GM23338 (cell line): ENCODE results near the gene RAB3GAP2. TPM values are rescaled to one million over a fixed set of nuclear protein-coding genes. Genes with fewer than 3 reads are reported as not detected.

Experiments used
- ATAC-seq: fragments of 200-7000 bp; cut with Tn5 transposase; 3 replicates; pipeline ENCODE4 v1.9.1; 2020
- DNase-seq: peaks from one replicate; pipeline ENCODE4 v3.0.0-alpha.2; 2015; ENCODE audit warnings: low spot score
- H2AFZ ChIP-seq: fragments of 200-600 bp; sonication (generic); 2 replicates; pipeline ENCODE4 v1.8.0; 2016; ENCODE audit warnings: antibody characterized with exemption, mild to moderate bottlenecking, moderate library complexity
- H3F3A ChIP-seq: fragments of 200-600 bp; sonication (generic); replicated peaks from 2 replicates; pipeline ENCODE4 v1.8.0; 2017; ENCODE audit warnings: antibody characterized with exemption, mixed run types, low read depth
- H3K27ac ChIP-seq: fragments of 200-600 bp; sonication (generic); 2 replicates; pipeline ENCODE4 v1.6.1; 2016; ENCODE audit warnings: low read depth
- H3K27me3 ChIP-seq: fragments of 200-600 bp; sonication (generic); 2 replicates; pipeline ENCODE4 v1.8.0; 2016; ENCODE audit warnings: mild to moderate bottlenecking, mixed run types, moderate library complexity; ENCODE audit not compliant: insufficient read depth
- H3K36me3 ChIP-seq: fragments of 200-600 bp; sonication (generic); 2 replicates; pipeline ENCODE4 v1.8.0; 2016; ENCODE audit warnings: mild to moderate bottlenecking; ENCODE audit not compliant: insufficient read depth
- H3K4me1 ChIP-seq: fragments of 200-600 bp; sonication (generic); 2 replicates; pipeline ENCODE4 v1.8.0; 2016; ENCODE audit warnings: mild to moderate bottlenecking, moderate library complexity; ENCODE audit not compliant: insufficient read depth
- H3K4me2 ChIP-seq: fragments of 200-600 bp; sonication (generic); 2 replicates; pipeline ENCODE4 v1.7.1; 2017; ENCODE audit warnings: mixed run types
- H3K4me3 ChIP-seq: fragments of 200-600 bp; sonication (generic); 2 replicates; pipeline ENCODE4 v1.6.1; 2016; ENCODE audit warnings: mixed run types
- H3K79me2 ChIP-seq: fragments of 200-600 bp; sonication (generic); replicated peaks from 2 replicates; pipeline ENCODE4 v1.8.0; 2017; ENCODE audit warnings: mild to moderate bottlenecking; ENCODE audit not compliant: insufficient read depth
- H3K9me2 ChIP-seq: fragments of 200-600 bp; sonication (generic); 2 replicates; pipeline ENCODE4 v1.8.0; 2017; ENCODE audit not compliant: insufficient read depth
- H4K20me1 ChIP-seq: fragments of 200-600 bp; sonication (generic); replicated peaks from 2 replicates; pipeline ENCODE4 v1.8.0; 2017; ENCODE audit warnings: mild to moderate bottlenecking; ENCODE audit not compliant: insufficient read depth
- H3K27ac Mint-ChIP-seq: 2 replicates; pipeline ENCODE4 v1.8.0; 2020; ENCODE audit warnings: inconsistent platforms, mild to moderate bottlenecking, moderate library complexity, mixed read lengths
- H3K27me3 Mint-ChIP-seq: 3 replicates; pipeline ENCODE4 v1.8.0; 2022; ENCODE audit warnings: low read depth, mild to moderate bottlenecking, moderate library complexity, mixed read lengths, inconsistent platforms; ENCODE audit not compliant: insufficient read depth, poor library complexity
- H3K36me3 Mint-ChIP-seq: 3 replicates; pipeline ENCODE4 v1.8.0; 2021; ENCODE audit warnings: low read depth, mild to moderate bottlenecking, inconsistent platforms, moderate library complexity, mixed read lengths
- H3K4me1 Mint-ChIP-seq: 3 replicates; pipeline ENCODE4 v1.8.0; 2020; ENCODE audit warnings: mild to moderate bottlenecking, inconsistent platforms, mixed read lengths
- H3K4me3 Mint-ChIP-seq: 3 replicates; pipeline ENCODE4 v1.8.0; 2021; ENCODE audit warnings: moderate library complexity, mild to moderate bottlenecking, inconsistent platforms, mixed read lengths
- H3K9me3 Mint-ChIP-seq: 3 replicates; pipeline ENCODE4 v1.8.0; 2020; ENCODE audit warnings: moderate library complexity, mild to moderate bottlenecking, inconsistent platforms, mixed read lengths
- CREB1 ChIP-seq: fragments of 250-450 bp; sonication (Bioruptor Pico); IDR thresholded peaks from 2 replicates; pipeline ENCODE4 v1.5.0; 2020; ENCODE audit warnings: low read depth, mild to moderate bottlenecking, moderate library complexity
- CTCF ChIP-seq, 2 experiments: fragments of 200-600 bp in 1 of 2; sonication (generic) in 1 of 2; conservative IDR thresholded peaks; 2 replicates each; pipeline versions ENCODE4 v1.5.1 to v1.6.1; 2016 to 2017; ENCODE audit warnings: antibody characterized with exemption in 2 of 2, low read depth in 2 of 2, mild to moderate bottlenecking in 2 of 2, moderate library complexity in 1 of 2
- EZH2 ChIP-seq: fragments of 200-600 bp; sonication (generic); IDR thresholded peaks from one replicate; pipeline ENCODE4 v1.8.0; 2017; ENCODE audit warnings: antibody characterized with exemption, mild to moderate bottlenecking, low read depth; ENCODE audit not compliant: unreplicated experiment
- JUNB ChIP-seq: IDR thresholded peaks from one replicate; pipeline ENCODE4 v1.6.1; 2016; ENCODE audit warnings: antibody characterized with exemption; ENCODE audit not compliant: unreplicated experiment
- NANOG ChIP-seq: IDR thresholded peaks from 2 replicates; pipeline ENCODE4 v1.6.1; 2016; ENCODE audit warnings: antibody characterized with exemption, borderline replicate concordance
- ZNF114 ChIP-seq: fragments of 250-450 bp; sonication (Bioruptor Pico); IDR thresholded peaks from 2 replicates; pipeline ENCODE4 v1.5.0; 2020; ENCODE audit warnings: mild to moderate bottlenecking, moderate library complexity
- ZNF331 ChIP-seq: fragments of 250-450 bp; sonication (Bioruptor Pico); IDR thresholded peaks from 2 replicates; pipeline ENCODE4 v1.5.0; 2020; ENCODE audit warnings: low read depth, mild to moderate bottlenecking, moderate library complexity
- ZNF462 ChIP-seq: fragments of 250-450 bp; sonication (Bioruptor Pico); IDR thresholded peaks from 2 replicates; pipeline ENCODE4 v1.5.0; 2020; ENCODE audit warnings: mild to moderate bottlenecking, moderate library complexity
- polyA plus RNA-seq: library from polyadenylated mRNA; unstranded; fragments of >200 nt; fragmentation: Nextera tagmentation; extraction: Ambion mirVana; gene quantifications from 2 replicates; pipeline ENCODE4 v1.2.1, GENCODE V29; 2016
- total RNA-seq: library from RNA; depleted of rRNA; stranded (reverse); fragments of >200 nt; shearing (Covaris generic); gene quantifications from 2 replicates; pipeline ENCODE4 v1.2.3, GENCODE V29; 2014

RAB3GAP2 gene
- total and polyA plus RNA-seq, 2 experiments from 2014 or later: 19.4 to 44.6 TPM

GRCh38 chr1:220224033-220224432, 48.2 kb downstream of the RAB3GAP2 start (continued):
- TF ChIP-seq ZNF462 (CRISPR knock-in tag) (no peak), ZNF114 (CRISPR knock-in tag) (no peak), CTCF (conservative IDR thresholded peaks at IDR 0.05; ENCODE audit: low read depth in 2 of 2) (no peak), JUNB (no peak), NANOG (no peak), CREB1 (CRISPR knock-in tag) (no peak), ZNF331 (CRISPR knock-in tag) (no peak), EZH2 (no peak)

- Mint-ChIP-seq H3K27ac (peak overlapping the region; percentile 53; the same call in 1 of the 2 replicates), H3K4me3 (no peak overlapping the region), H3K4me1 (peaks cover 61% of the 10 kb centered on the region), H3K36me3 (peaks cover 12% of the 10 kb centered on the region), H3K9me3 (no peaks in the 10 kb centered on the region), H3K27me3 (peaks cover 5% of the 10 kb centered on the region)
- H3K4me1 ChIP-seq: peaks cover 43% of the 10 kb centered on the region
- DNase-seq (no peak), ATAC-seq (no peak)
- TF ChIP-seq NANOG: no peak
- H3K27ac ChIP-seq: no peak overlapping the region
- H3K4me2 ChIP-seq: no peak overlapping the region
- H3K4me3 ChIP-seq: no peak overlapping the region
- H3K36me3 ChIP-seq: no peaks in the 10 kb centered on the region
- H4K20me1 ChIP-seq: no peaks in the 10 kb centered on the region; the same call in 1 of the 2 replicates
- peaks cover 67% of the 10 kb centered on the region for H3K79me2 ChIP-seq
- H3K27me3 ChIP-seq: no peaks in the 10 kb centered on the region
- H2AFZ ChIP-seq: no peak overlapping the region
- H3F3A ChIP-seq: no peaks in the 10 kb centered on the region
- no peaks in the 10 kb centered on the region for H3K9me2 ChIP-seq
These were observed 49.3 kb downstream of the RAB3GAP2 start for GRCh38 chr1:220222939-220223338.
